Measurements from ENCODE around the gene ZBTB7C.

The ZBTB7C gene

GRCh38 chr18:48020337-48021250, 388.6 kb downstream of the ZBTB7C start:
- DNase-seq (ENCODE audit: low read depth) = no peak

GRCh38 chr18:48019557-48020325, 389.4 kb downstream of the ZBTB7C start:
- no peak for DNase-seq (ENCODE audit: low read depth)

- no peak for DNase-seq (ENCODE audit: low read depth)
Measured at GRCh38 chr18:48018851-48019250, 390.3 kb downstream of the ZBTB7C start.

GRCh38 chr18:48017635-48018034, 391.5 kb downstream of the ZBTB7C start:
- peak; percentile 42 for DNase-seq (ENCODE audit: low read depth)

- DNase-seq (ENCODE audit: low read depth) = no peak
Measured at GRCh38 chr18:48013162-48013561, 396.0 kb downstream of the ZBTB7C start.

- DNase-seq (ENCODE audit: low read depth) = no peak
Measured at GRCh38 chr18:48011926-48012465, 397.2 kb downstream of the ZBTB7C start.

GRCh38 chr18:48010264-48010663, 398.9 kb downstream of the ZBTB7C start:
- no peak for DNase-seq (ENCODE audit: low read depth)

GRCh38 chr18:48009116-48009745, 400.0 kb downstream of the ZBTB7C start:
- no peak for DNase-seq (ENCODE audit: low read depth)

GRCh38 chr18:48007955-48008701, 401.1 kb downstream of the ZBTB7C start:
- peak; percentile 34 for DNase-seq (ENCODE audit: low read depth)

GRCh38 chr18:48007381-48007780, 401.8 kb downstream of the ZBTB7C start:
- DNase-seq (ENCODE audit: low read depth) = no peak

GRCh38 chr18:48006415-48007175, 402.6 kb downstream of the ZBTB7C start:
- DNase-seq (ENCODE audit: low read depth) = no peak

GRCh38 chr18:48004577-48004976, 404.6 kb downstream of the ZBTB7C start:
- no peak for DNase-seq (ENCODE audit: low read depth)

GRCh38 chr18:48003426-48004349, 405.5 kb downstream of the ZBTB7C start:
- peak; percentile 52 for DNase-seq (ENCODE audit: low read depth)

- DNase-seq (ENCODE audit: low read depth) = peak; percentile 52
Measured at GRCh38 chr18:48002933-48003365, 406.2 kb downstream of the ZBTB7C start.

- no peak for DNase-seq (ENCODE audit: low read depth)
Measured at GRCh38 chr18:48000701-48001100, 408.5 kb downstream of the ZBTB7C start.

- no peak for DNase-seq (ENCODE audit: low read depth)
Measured at GRCh38 chr18:47999801-48000248, 409.4 kb downstream of the ZBTB7C start.

GRCh38 chr18:47997338-47997780, 411.8 kb downstream of the ZBTB7C start:
- DNase-seq (ENCODE audit: low read depth) = peak; percentile 9

GRCh38 chr18:47996091-47996541, 413.1 kb downstream of the ZBTB7C start:
- peak; percentile 14 for DNase-seq (ENCODE audit: low read depth)

GRCh38 chr18:47995654-47996053, 413.5 kb downstream of the ZBTB7C start:
- DNase-seq (ENCODE audit: low read depth) = no peak
